ENCODE results near the gene MGRN1. TPM values are rescaled to one million over a fixed set of nuclear protein-coding genes. Genes with fewer than 3 reads are reported as not detected.
"Not testable (repeated sequence)": the region's sequence is repeated elsewhere in the genome, so short reads cannot be mapped to it uniquely, and the experiment has no call there.

Gene MGRN1
- total RNA-seq, 1 experiment from 2014 or later: 22.7 TPM

DNA sequence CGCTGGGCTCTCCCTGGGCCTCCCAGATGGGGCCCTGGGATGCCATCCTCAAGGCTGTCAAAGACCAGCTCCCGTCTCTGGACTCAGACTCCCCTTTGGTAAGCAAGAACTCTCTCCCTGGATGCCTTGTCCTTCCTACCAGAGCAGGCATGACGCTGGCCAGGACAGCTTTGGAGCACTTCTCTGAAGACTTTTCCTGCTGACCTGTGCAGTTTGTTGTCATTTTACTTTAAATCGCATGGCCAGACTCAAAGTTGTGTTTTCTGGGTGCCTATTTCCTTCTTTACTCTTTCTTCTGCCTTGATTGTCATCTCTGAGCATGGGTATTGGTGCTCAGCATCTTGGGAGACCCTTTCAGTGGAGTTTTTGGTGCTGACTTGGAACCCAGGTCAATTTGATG is 111.9 kb downstream of the MGRN1 start:
- intact Hi-C loops (cut with micrococcal nuclease): loop anchor here (10.0 kb wide), 1 partner anchor 208 kb away; no protein-coding TSS in a partner anchor
- Histone ChIP-seq H3K79me2 (ENCODE audit: low read length) (peaks cover 23% of the 10 kb centered on the region), H3K27ac (ENCODE audit: low read length) (no peak overlapping the region), H3K36me3 (ENCODE audit: low read depth, low read length) (no peaks in the 10 kb centered on the region), H2AFZ (ENCODE audit: low read length) (no peak overlapping the region), H3K27me3 (ENCODE audit: low read length) (no peaks in the 10 kb centered on the region), H3K9me2 (replicated peaks; ENCODE audit: low read length) (no peaks in the 10 kb centered on the region), H3K4me3 (ENCODE audit: low read length) (no peak overlapping the region), H3K4me1 (ENCODE audit: insufficient read depth, low read length) (no peaks in the 10 kb centered on the region; the same call in 1 of the 2 replicates), H4K20me1 (ENCODE audit: low read length) (no peaks in the 10 kb centered on the region), H3F3A (ENCODE audit: low read length, unreplicated experiment) (no peaks in the 10 kb centered on the region), H3K9me3 (ENCODE audit: low read length) (no peaks in the 10 kb centered on the region), H3K9ac (ENCODE audit: low read length) (no peak overlapping the region), H3K4me2 (ENCODE audit: low read length) (no peak overlapping the region)
- ChIA-PET POLR2A (ENCODE audit: unreplicated experiment) (no interaction called here), CTCF (no interaction called here)
- ATAC-seq: no peak
- TF ChIP-seq EZH2phosphoT487 (IDR thresholded peaks at IDR 0.05; ENCODE audit: borderline replicate concordance, low read length): no peak
- TF ChIP-seq CTCF (conservative IDR thresholded peaks at IDR 0.05; ENCODE audit: low read depth, low read length): no peak
- no peak for TF ChIP-seq EZH2 (IDR thresholded peaks at IDR 0.05; ENCODE audit: low read length, unreplicated experiment)
- no TSS peak for BruUV-seq (replicated peaks)
- no peak for DNase-seq

DNA sequence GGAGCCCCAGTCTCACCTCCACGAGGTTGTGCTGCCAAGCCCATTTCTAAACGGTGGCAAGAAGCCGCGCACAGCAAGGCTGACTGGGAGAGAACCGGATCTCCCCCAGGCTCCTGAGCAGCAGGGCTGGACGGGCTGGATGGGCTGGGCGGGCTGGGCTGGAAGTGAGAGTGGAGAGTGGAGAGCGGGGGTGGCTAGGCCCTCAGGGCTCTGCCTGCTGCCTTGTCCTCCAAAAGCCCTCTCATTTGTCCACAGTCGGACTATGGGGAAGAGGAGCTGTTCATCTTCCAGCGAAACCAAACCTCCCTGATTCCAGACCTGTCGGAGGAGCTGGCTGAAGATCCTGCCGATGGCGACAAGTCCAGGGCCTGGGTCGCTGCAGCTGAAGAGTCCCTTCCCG is 112.9 kb downstream of the MGRN1 start:
- POLR2A ChIA-PET (ENCODE audit: unreplicated experiment): no interaction called here
- CTCF ChIA-PET: no interaction called here
- ATAC-seq: no peak

DNA sequence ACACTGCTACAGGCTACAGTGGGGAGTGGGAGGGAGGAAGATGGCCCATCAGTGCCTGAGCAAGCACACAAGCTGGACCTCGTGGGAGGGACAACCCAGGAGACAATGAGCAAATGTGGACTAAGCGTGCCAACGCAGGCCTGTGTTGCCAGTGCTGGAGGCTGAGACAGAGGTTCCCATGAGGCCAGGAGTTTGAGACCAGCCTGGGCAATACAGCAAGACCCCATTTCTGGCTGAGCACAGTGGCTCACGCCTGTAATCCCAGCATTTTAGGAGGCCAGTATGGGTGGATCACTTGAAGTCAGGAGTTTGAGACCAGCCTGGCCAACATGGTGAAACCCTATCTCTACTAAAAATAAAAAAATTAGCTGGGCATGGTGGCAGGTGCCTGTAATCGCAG is 113.7 kb downstream of the MGRN1 start:
- POLR2A ChIA-PET (ENCODE audit: unreplicated experiment); H3K9ac ChIP-seq (ENCODE audit: low read length); DNase-seq; H4K20me1 ChIP-seq (ENCODE audit: low read length); H2AFZ ChIP-seq (ENCODE audit: low read length); H3K4me2 ChIP-seq (ENCODE audit: low read length); H3K79me2 ChIP-seq (ENCODE audit: low read length); ATAC-seq; H3K4me3 ChIP-seq (ENCODE audit: low read length); BruUV-seq (replicated peaks); H3K9me2 ChIP-seq (replicated peaks; ENCODE audit: low read length); H3F3A ChIP-seq (ENCODE audit: low read length, unreplicated experiment); H3K27ac ChIP-seq (ENCODE audit: low read length); H3K27me3 ChIP-seq (ENCODE audit: low read length); H3K9me3 ChIP-seq (ENCODE audit: low read length); H3K4me1 ChIP-seq (ENCODE audit: insufficient read depth, low read length); H3K36me3 ChIP-seq (ENCODE audit: low read depth, low read length); CTCF ChIA-PET: not testable (repeated sequence)
- intact Hi-C loops (cut with micrococcal nuclease): loop anchor here (10.0 kb wide), 1 partner anchor 206 kb away; no protein-coding TSS in a partner anchor

More for the DNA sequence above, 112.9 kb downstream of the MGRN1 start:
- no peak overlapping the region for H3K4me3 ChIP-seq (ENCODE audit: low read length)
- TF ChIP-seq EZH2 (IDR thresholded peaks at IDR 0.05; ENCODE audit: low read length, unreplicated experiment) (no peak), EZH2phosphoT487 (IDR thresholded peaks at IDR 0.05; ENCODE audit: borderline replicate concordance, low read length) (no peak), CTCF (conservative IDR thresholded peaks at IDR 0.05; ENCODE audit: low read depth, low read length) (no peak)
- DNase-seq: no peak
- no peaks in the 10 kb centered on the region for H3F3A ChIP-seq (ENCODE audit: low read length, unreplicated experiment)
- no peaks in the 10 kb centered on the region for H4K20me1 ChIP-seq (ENCODE audit: low read length)
- H3K4me2 ChIP-seq (ENCODE audit: low read length): no peak overlapping the region
- H3K9me2 ChIP-seq (replicated peaks; ENCODE audit: low read length): no peaks in the 10 kb centered on the region
- H3K27me3 ChIP-seq (ENCODE audit: low read length): no peaks in the 10 kb centered on the region
- no peak overlapping the region for H2AFZ ChIP-seq (ENCODE audit: low read length)
- peaks cover 13% of the 10 kb centered on the region for H3K79me2 ChIP-seq (ENCODE audit: low read length)
- no peaks in the 10 kb centered on the region for H3K9me3 ChIP-seq (ENCODE audit: low read length)
- H3K4me1 ChIP-seq (ENCODE audit: insufficient read depth, low read length): no peaks in the 10 kb centered on the region; the same call in 1 of the 2 replicates
- H3K36me3 ChIP-seq (ENCODE audit: low read depth, low read length): no peaks in the 10 kb centered on the region
- no peak overlapping the region for H3K27ac ChIP-seq (ENCODE audit: low read length)
- intact Hi-C loops (cut with micrococcal nuclease): loop anchor here (10.0 kb wide), 1 partner anchor 207 kb away; no protein-coding TSS in a partner anchor
- no peak overlapping the region for H3K9ac ChIP-seq (ENCODE audit: low read length)
- no TSS peak for BruUV-seq (replicated peaks)

Small RNA genes lying within 50 kb of the gene (microRNA-seq; reads per million reads assigned to microRNA genes)
- gene MIR6769A (ENCODE audit: unreplicated experiment): not detected

Other genes with a start within 250 kb of the MGRN1 start
- gene CORO7, start 208.2 kb upstream of the MGRN1 start, total RNA-seq (2014; rRNA removed): 14.1 and 14.3 TPM in 2 replicates
- gene DNAJA3, start 199.0 kb upstream of the MGRN1 start, total RNA-seq (2014; rRNA removed): 123 and 158 TPM in 2 replicates
- 92.6 and 119 TPM in 2 replicates for gene NMRAL1, start 150.2 kb upstream of the MGRN1 start, total RNA-seq (2014; rRNA removed)
- 86.9 and 88.1 TPM in 2 replicates for gene HMOX2, start 148.4 kb upstream of the MGRN1 start, total RNA-seq (2014; rRNA removed)
- gene CDIP1, start 86.1 kb upstream of the MGRN1 start, total RNA-seq (2014; rRNA removed): 7.1 and 8.7 TPM in 2 replicates
- gene C16orf96, start 68.5 kb upstream of the MGRN1 start, total RNA-seq (2014; rRNA removed): not detected in 2 replicates
- 24.6 and 28.2 TPM in 2 replicates for gene UBALD1, start 9.9 kb upstream of the MGRN1 start, total RNA-seq (2014; rRNA removed)
- gene NUDT16L1, start 68.7 kb downstream of the MGRN1 start, total RNA-seq (2014; rRNA removed): 49.9 and 64.3 TPM in 2 replicates
- 22.6 and 25.1 TPM in 2 replicates for gene ANKS3, start 109.4 kb downstream of the MGRN1 start, total RNA-seq (2014; rRNA removed)
- 0.58 and 1.2 TPM in 2 replicates for gene DNAAF8, start 109.7 kb downstream of the MGRN1 start, total RNA-seq (2014; rRNA removed)
- gene ZNF500, start 142.3 kb downstream of the MGRN1 start, total RNA-seq (2014; rRNA removed): 8.6 and 10.4 TPM in 2 replicates
- not detected in 2 replicates for gene SEPTIN12, start 163.5 kb downstream of the MGRN1 start, total RNA-seq (2014; rRNA removed)
- gene SMIM22, start 170.5 kb downstream of the MGRN1 start, total RNA-seq (2014; rRNA removed): not detected in 2 replicates
- gene ROGDI, start 177.8 kb downstream of the MGRN1 start, total RNA-seq (2014; rRNA removed): 23.3 and 24.1 TPM in 2 replicates
- 30.6 and 41.2 TPM in 2 replicates for gene GLYR1, start 222.5 kb downstream of the MGRN1 start, total RNA-seq (2014; rRNA removed)
- 21.4 and 21.9 TPM in 2 replicates for gene UBN1, start 222.7 kb downstream of the MGRN1 start, total RNA-seq (2014; rRNA removed)